Tibial artery (tissue), 4 donors: Measurements from ENCODE around the gene MOGAT3.

ENCODE experiments used
- DNase-seq, 2 donors: peaks; one replicate each; pipeline ENCODE4 v3.0.0-alpha.2; 2019
- H3K27ac ChIP-seq, 2 donors: fragments of 200-600 bp; sonication (generic) in 1 of 2; 1 replicate in 1 of 2; 2 replicates in 1 of 2; pipeline ENCODE4 v1.5.1; 2018 to 2019; ENCODE audit warnings: mild to moderate bottlenecking in 1 of 2
- H3K27me3 ChIP-seq, 2 donors: fragments of 200-600 bp; sonication (generic) in 1 of 2; one replicate each; pipeline versions ENCODE4 v1.5.1 to v1.6.0; 2016 to 2019
- H3K36me3 ChIP-seq, 3 donors: fragments of 200-600 bp; sonication (generic) in 2 of 3; one replicate each; pipeline ENCODE4 v1.5.1; 2016 to 2019; ENCODE audit warnings: mild to moderate bottlenecking in 2 of 3
- H3K4me1 ChIP-seq, 4 donors: fragments of 200-600 bp; sonication (generic) in 2 of 4; 1 replicate in 3 of 4; 2 replicates in 1 of 4; pipeline ENCODE4 v1.5.1; 2016 to 2019
- H3K4me3 ChIP-seq, 2 donors: fragments of 200-600 bp; sonication (generic) in 1 of 2; 1 replicate in 1 of 2; 2 replicates in 1 of 2; pipeline ENCODE4 v1.5.1; 2018 to 2019; ENCODE audit warnings: mild to moderate bottlenecking in 2 of 2
- H3K9me3 ChIP-seq, 3 donors: fragments of 200-600 bp; sonication (generic) in 1 of 3; one replicate each; pipeline ENCODE4 v1.5.1; 2016 to 2019
- CTCF ChIP-seq, 2 experiments: fragments of 200-600 bp in 1 of 2; fragments of 450-650 bp in 1 of 2; IDR thresholded peaks; one replicate each; pipeline ENCODE4 v1.5.1; 2017 to 2019; ENCODE audit warnings: antibody characterized with exemption in 2 of 2, mild to moderate bottlenecking in 1 of 2, moderate library complexity in 1 of 2
- intact Hi-C: fragments of 100-400 bp; cut with DNase I; formaldehyde crosslinking; loops from one replicate; pipeline ENCODE4 v1.15.0; 2023; ENCODE audit warnings: low total_unique reads

Gene MOGAT3

GRCh38 chr7:101235522-101235921 is 34.7 kb upstream of the MOGAT3 start:
- H3K4me1 ChIP-seq, result peaks cover 0 to 27% (median 11%) of the 10 kb centered on the region in 4 donors
- no peak for TF ChIP-seq CTCF (IDR thresholded peaks at IDR 0.05)
- no peak overlapping the region for H3K27ac ChIP-seq
- H3K4me3 ChIP-seq, result no peak overlapping the region
- no peaks in the 10 kb centered on the region for H3K27me3 ChIP-seq
- no peaks in the 10 kb centered on the region for H3K9me3 ChIP-seq
- intact Hi-C loops, result no loop called here
- DNase-seq, result no peak
- peaks cover 13 to 58% (median 32%) of the 10 kb centered on the region in 3 donors for H3K36me3 ChIP-seq

GRCh38 chr7:101235050-101235449 is 34.2 kb upstream of the MOGAT3 start:
- Histone ChIP-seq H3K9me3 (no peaks in the 10 kb centered on the region), H3K36me3 (peaks cover 9 to 56% (median 28%) of the 10 kb centered on the region in 3 donors), H3K27me3 (no peaks in the 10 kb centered on the region), H3K4me3 (no peak overlapping the region), H3K27ac (no peak overlapping the region), H3K4me1 (peaks cover 0 to 27% (median 11%) of the 10 kb centered on the region in 4 donors)
- TF ChIP-seq CTCF (IDR thresholded peaks at IDR 0.05), result no peak
- no peak for DNase-seq
- intact Hi-C loops, result no loop called here

- Histone ChIP-seq H3K4me1 (peaks cover 0 to 26% (median 11%) of the 10 kb centered on the region in 4 donors), H3K27me3 (no peaks in the 10 kb centered on the region), H3K9me3 (no peaks in the 10 kb centered on the region), H3K27ac (no peak overlapping the region), H3K36me3 (peaks cover 5 to 55% (median 24%) of the 10 kb centered on the region in 3 donors), H3K4me3 (no peak overlapping the region)
- no peak for TF ChIP-seq CTCF (IDR thresholded peaks at IDR 0.05)
- no peak for DNase-seq
- intact Hi-C loops, result no loop called here
Measured at GRCh38 chr7:101234636-101235035, 33.8 kb upstream of the MOGAT3 start.

- no peaks in the 10 kb centered on the region for H3K9me3 ChIP-seq
- H3K27ac ChIP-seq, result no peak overlapping the region
- intact Hi-C loops, result no loop called here
- H3K4me3 ChIP-seq, result no peak overlapping the region
- no peak for DNase-seq
- no peaks in the 10 kb centered on the region for H3K27me3 ChIP-seq
- peaks cover 9 to 55% (median 19%) of the 10 kb centered on the region in 3 donors for H3K36me3 ChIP-seq
- peaks cover 0 to 20% (median 11%) of the 10 kb centered on the region in 4 donors for H3K4me1 ChIP-seq
- no peak for TF ChIP-seq CTCF (IDR thresholded peaks at IDR 0.05)
Measured at GRCh38 chr7:101233907-101234547, 33.2 kb upstream of the MOGAT3 start.

GRCh38 chr7:101232141-101232850 is 31.5 kb upstream of the MOGAT3 start:
- H3K27me3 ChIP-seq, result no peaks in the 10 kb centered on the region
- H3K9me3 ChIP-seq, result no peaks in the 10 kb centered on the region
- H3K27ac ChIP-seq, result no peak overlapping the region
- TF ChIP-seq CTCF (IDR thresholded peaks at IDR 0.05), result no peak
- peaks cover 16 to 55% (median 18%) of the 10 kb centered on the region in 3 donors for H3K36me3 ChIP-seq
- intact Hi-C loops, result no loop called here
- no peak overlapping the region for H3K4me3 ChIP-seq
- DNase-seq, result no peak
- H3K4me1 ChIP-seq, result peaks cover 0 to 12% (median 6%) of the 10 kb centered on the region in 4 donors
